OCI-M2 (cell line): Measurements from ENCODE around the gene FADS6.

Experiments
- DNase-seq: peaks from one replicate; lab custom pipeline; 2025; ENCODE audit not compliant: unreplicated experiment; lab: John Stamatoyannopoulos, UW

FADS6 gene

GRCh38 chr17:74892013-74892841, 1.2 kb downstream of the FADS6 start:
- DNase-seq: no peak

GRCh38 chr17:74890554-74890953, 2.9 kb downstream of the FADS6 start:
- no peak for DNase-seq

GRCh38 chr17:74888469-74888868, 5.0 kb downstream of the FADS6 start:
- DNase-seq: no peak

- no peak for DNase-seq
Observed at GRCh38 chr17:74883241-74883745, 10.1 kb downstream of the FADS6 start.

DNA sequence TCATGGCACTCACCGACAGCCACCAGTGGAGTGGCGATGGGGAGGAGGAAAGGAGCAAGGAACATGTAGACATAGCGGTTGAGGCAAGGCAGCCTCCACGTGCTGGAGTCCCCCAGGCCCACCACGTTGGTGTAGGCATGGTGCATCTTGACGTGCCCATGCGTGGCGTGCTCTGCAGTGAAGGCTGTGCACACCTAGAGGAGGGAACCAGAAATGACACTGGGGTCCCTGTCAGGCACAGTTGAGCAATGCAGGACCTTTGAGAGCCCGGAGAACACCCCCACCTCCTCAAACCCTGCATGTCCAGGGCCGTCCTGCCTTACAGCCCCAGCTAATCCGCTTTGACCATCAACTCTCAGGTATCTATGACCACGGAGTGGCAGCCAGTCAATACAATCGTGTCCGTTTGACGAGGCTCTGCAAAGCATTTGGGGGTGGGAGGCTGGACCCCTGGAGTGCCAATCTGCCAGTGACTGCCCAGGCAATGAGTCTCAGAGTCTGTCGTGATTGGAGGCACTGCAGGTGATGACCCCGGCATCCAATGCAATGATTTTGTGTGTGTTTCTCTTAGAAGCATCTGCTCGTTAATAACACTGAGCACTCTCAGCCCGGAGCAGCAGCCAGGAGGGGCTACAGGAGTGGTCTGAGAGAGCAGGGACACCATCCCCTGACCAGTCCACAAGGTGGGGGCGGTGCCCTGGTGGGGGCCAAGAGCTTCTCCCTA, 10.8 kb downstream of the FADS6 start:
- DNase-seq: no peak

DNA sequence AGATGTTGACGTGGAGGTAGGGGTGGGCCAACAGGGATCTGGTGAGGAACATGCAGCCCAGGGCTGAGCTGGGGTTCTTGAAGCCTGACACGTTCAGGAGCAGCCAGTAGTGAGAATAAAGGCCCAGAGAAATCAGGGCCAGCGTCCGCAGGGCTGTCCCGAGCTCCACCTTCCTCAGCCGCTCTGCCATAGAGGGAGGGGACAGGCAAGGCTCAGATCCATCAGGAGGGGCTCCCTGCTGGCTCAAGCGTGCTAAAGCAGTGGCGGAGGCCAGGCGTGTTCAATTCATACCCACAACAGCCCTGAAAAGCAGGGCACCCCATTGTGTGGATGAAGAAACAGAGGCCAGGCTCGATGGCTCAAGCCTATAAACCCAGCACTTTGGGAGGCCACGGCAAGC, 12.4 kb downstream of the FADS6 start:
- no peak for DNase-seq

DNA sequence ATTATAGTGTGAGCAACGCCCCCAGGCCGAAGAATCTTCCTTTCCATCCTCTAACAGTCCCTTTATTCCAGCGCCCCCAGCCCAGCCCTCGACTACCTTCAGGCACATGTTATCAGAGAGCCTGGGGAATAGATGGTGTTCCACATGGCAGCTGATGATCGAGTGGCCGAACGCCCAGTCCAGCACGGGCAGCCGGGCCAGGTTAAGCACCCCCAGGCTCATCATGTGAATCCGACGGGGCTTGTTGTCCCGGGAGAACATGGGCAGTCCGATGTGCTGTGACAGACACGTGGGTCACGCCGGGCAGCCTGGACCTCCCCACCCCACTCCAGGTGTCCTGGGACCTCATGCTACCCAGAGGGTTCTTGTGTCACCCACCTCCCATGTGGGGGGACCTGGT, 14.1 kb downstream of the FADS6 start:
- DNase-seq: no peak

DNA sequence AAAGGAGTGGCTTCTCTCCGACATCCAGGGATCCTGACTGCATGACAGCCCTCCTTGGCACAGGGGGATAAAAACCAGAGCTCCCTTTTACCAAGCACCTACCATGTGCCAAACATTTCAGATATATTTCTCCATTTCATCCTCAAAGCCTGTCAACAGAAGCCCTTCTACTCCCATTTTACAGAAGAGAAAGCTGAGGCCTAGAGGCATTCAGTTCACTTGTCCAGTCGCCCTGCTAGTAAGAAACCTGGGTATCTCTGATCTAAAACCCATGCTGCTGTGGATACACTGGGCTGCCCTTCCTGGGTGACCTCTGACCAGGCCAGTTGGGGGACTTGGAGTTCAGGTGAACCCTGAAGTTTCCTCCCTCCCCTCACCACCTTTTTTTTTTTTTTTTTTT, 14.8 kb downstream of the FADS6 start:
- no peak for DNase-seq

- no peak for DNase-seq
Observed at GRCh38 chr17:74877592-74878548, 15.6 kb downstream of the FADS6 start.

DNA sequence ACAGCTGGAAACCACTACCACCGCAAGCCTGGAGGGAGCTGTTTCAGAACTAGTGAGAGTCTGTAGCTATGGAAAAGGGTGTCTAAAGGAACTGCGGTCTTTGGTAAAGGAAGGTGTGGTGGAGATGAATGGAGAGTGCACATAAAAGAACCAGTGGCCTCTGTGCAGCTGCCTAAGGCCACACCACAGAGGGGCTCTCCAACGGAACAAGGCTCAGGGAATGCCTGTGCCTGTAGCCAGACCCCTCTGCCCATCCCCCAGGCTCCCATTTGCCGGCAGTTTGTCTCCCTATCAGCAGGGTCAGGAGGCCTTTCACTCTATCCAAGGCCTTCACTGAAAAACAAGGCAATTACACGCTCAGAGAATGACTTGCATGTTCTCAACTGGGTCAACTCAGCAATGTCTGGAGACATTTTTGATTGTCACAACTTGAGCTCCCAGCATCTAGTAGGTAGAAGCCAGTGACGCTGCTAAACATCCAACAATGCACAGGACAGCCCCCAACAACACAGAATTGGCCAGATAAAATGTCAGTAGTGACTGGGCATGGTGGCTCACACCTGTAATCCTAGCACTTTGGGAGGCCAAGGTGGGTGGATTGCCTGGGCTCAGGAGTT, 17.3 kb downstream of the FADS6 start:
- no peak for DNase-seq

DNA sequence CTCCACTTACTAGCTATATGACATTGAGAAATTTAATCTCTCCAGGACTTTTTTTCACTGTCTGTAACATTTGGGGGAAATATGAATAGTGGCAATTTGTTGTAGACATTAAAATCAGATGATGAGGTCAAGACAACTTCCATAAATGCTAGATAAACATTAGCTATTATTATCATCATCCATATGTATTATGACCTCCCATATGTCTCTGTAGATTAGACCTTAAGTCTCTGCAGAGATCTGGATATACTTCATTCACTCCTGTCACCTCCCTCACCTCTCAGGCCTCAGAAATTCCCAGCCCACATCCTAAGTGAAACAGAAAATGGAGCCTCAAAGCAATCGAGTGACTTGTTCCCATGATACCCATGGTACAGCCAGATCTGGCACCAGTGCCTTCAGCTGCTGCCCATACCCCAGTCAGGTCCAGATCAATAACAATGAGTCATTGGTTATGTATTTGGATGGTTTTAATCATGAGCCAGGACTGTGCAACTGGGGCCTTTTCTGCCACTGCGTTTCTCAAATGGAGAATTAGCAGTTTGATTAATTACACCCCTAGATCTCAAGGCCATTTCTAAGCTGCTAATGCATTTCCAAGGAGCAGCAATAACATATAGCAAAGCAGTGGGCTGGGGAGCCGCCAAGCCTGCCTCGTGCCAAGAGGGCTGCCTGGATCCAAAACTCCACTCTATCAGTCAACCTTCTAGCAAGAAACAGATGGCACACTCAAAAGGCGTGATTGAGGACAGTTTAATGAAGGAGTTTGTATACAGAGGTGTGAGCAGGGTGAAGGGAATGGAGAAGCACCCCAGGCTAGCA, 18.1 kb downstream of the FADS6 start:
- no peak for DNase-seq

DNA sequence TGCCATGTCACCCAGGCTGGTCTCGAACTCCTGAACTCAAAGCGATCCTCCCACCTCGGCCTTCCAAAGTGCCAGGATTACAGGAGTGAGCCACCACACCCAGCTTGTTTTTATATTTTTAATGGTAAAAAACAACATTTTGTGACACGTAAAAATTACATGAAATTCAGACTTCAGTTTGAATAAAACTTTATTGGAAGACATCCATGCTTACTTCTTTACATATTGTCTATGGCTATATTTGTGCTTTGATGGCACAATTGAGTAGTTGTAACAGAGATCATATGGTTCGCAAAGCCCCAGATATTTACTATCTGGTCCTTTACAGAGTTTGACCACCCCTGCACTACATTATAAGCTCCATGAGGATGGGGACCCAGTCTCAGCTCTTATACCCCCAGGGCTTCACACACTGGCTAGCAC, 18.8 kb downstream of the FADS6 start:
- DNase-seq: no peak

GRCh38 chr17:74873874-74874614, 19.4 kb downstream of the FADS6 start:
- no peak for DNase-seq

GRCh38 chr17:74873037-74873873, 20.2 kb downstream of the FADS6 start:
- peak; percentile 85 for DNase-seq

- DNase-seq: no peak
Observed at GRCh38 chr17:74872313-74873036, 21.0 kb downstream of the FADS6 start, which contains the start of gene FDXR. FDXR (minus strand) TSS chr17:74872994; CDS start chr17:74872944, 50 bp downstream.

DNA sequence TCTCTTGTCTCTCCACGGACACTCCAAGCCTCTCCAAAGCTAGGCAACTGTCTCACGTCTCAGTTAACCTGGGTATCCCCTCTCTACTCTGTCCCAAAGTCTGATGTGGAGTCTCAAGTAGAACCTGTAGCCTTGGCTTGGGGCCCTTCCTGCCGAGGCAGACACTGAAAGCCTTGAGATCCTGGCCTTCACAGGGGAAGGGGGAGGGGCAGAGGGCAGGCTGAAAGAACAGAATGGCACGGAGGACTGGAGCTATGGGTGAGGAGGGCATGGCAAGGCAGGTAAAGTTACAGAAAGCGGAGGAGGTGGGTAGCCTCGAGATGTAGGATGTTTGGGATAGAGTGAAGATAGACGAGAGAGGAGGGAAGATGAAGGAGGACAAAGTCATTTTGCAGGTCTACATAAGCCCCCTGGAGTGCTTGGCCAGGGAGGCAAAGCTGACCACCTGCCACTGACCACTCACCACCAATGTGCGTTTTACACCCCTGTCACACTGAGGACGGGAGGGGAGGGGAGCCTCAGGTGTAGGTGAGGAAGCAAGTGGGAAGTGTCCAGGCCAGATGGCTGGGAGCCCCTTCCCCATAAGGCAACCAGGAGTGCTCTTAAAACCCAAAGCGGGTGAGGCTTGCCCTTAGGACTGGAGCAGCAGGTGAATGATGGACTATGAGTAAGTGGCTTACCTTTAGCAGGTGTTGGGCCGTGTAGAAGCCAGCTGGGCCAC, 21.9 kb downstream of the FADS6 start:
- no peak for DNase-seq

- no peak for DNase-seq
Observed at GRCh38 chr17:74870512-74870911, 22.9 kb downstream of the FADS6 start.
